ENCODE measurements around the gene SLC4A9.

GRCh38 chr5:140337880-140338279 lies 22.1 kb upstream of the SLC4A9 start:
- TF ChIP-seq CTCF (IDR thresholded peaks at IDR 0.05; ENCODE audit: low read length): no peak
- TF ChIP-seq EZH2 (IDR thresholded peaks at IDR 0.05; ENCODE audit: borderline replicate concordance, low read length): no peak
